ENCODE results near the gene NR1D1. TPM values are rescaled to one million over a fixed set of nuclear protein-coding genes. Genes with fewer than 3 reads are reported as not detected.
"Not testable (repeated sequence)": the region's sequence is repeated elsewhere in the genome, so short reads cannot be mapped to it uniquely, and the experiment has no call there.

NR1D1 gene
- total RNA-seq: 1 to 10 TPM; 6.0 to 6.5 TPM

GRCh38 chr17:40100419-40100668, at the start of gene NR1D1:
Gene NR1D1, minus strand, starts transcription at chr17:40100589. Its CDS starts 495 bp downstream, at chr17:40100094.
- ChIA-PET POLR2A (interaction anchor here (0.6 to 8.2 kb wide), 10 partner anchors 10 to 185 kb away, joined by 3 to 93 read pairs (median 4); partner anchors contain the start of gene MED24), CTCF (interaction anchor here (0.8 to 9.5 kb wide), 8 partner anchors 11 to 91 kb away, joined by 3 to 136 read pairs (median 4); partner anchors contain the start of gene MED24)
- Mint-ChIP-seq H3K4me1 (ENCODE audit: low read depth) (peaks cover 75% of the 10 kb centered on the region), H3K9me3 (no peaks in the 10 kb centered on the region), H3K27me3 (no peaks in the 10 kb centered on the region), H3K4me3 (peak within 1 kb of the TSS; percentile 85), H3K27ac (peak within 1 kb of the TSS; percentile 90), H3K36me3 (ENCODE audit: low read depth) (peaks cover 34% of the 10 kb centered on the region)
- ATAC-seq: no peak
- no peak for DNase-seq
- intact Hi-C loops (cut with micrococcal nuclease): no loop called here
- TF ChIP-seq, protein P1, sequence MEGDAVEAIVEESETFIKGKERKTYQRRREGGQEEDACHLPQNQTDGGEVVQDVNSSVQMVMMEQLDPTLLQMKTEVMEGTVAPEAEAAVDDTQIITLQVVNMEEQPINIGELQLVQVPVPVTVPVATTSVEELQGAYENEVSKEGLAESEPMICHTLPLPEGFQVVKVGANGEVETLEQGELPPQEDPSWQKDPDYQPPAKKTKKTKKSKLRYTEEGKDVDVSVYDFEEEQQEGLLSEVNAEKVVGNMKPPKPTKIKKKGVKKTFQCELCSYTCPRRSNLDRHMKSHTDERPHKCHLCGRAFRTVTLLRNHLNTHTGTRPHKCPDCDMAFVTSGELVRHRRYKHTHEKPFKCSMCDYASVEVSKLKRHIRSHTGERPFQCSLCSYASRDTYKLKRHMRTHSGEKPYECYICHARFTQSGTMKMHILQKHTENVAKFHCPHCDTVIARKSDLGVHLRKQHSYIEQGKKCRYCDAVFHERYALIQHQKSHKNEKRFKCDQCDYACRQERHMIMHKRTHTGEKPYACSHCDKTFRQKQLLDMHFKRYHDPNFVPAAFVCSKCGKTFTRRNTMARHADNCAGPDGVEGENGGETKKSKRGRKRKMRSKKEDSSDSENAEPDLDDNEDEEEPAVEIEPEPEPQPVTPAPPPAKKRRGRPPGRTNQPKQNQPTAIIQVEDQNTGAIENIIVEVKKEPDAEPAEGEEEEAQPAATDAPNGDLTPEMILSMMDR (IDR thresholded peaks at IDR 0.05): no peak

- CTCF ChIA-PET: interaction anchor here (1.5 to 3.7 kb wide), 5 partner anchors 16 to 62 kb away, joined by 3 to 17 read pairs (median 5); no protein-coding TSS in a partner anchor
- no peak for DNase-seq
- H3K27ac Mint-ChIP-seq: peak overlapping the region; percentile 36
- POLR2A ChIA-PET: interaction anchor here (2.2 kb wide), 1 partner anchor 15 kb away, joined by 11 read pairs; no protein-coding TSS in a partner anchor
- H3K9me3 Mint-ChIP-seq: no peaks in the 10 kb centered on the region
- H3K36me3 Mint-ChIP-seq (ENCODE audit: low read depth): peaks cover 46% of the 10 kb centered on the region
- no peak overlapping the region for H3K4me3 Mint-ChIP-seq
- no peaks in the 10 kb centered on the region for H3K27me3 Mint-ChIP-seq
- H3K4me1 Mint-ChIP-seq (ENCODE audit: low read depth): peaks cover 48% of the 10 kb centered on the region
- no peak for ATAC-seq
- TF ChIP-seq, protein P1 (IDR thresholded peaks at IDR 0.05): no peak
- intact Hi-C loops (cut with micrococcal nuclease): no loop called here
Observed at GRCh38 chr17:40148527-40148926, 48.1 kb upstream of the NR1D1 start.

DNA sequence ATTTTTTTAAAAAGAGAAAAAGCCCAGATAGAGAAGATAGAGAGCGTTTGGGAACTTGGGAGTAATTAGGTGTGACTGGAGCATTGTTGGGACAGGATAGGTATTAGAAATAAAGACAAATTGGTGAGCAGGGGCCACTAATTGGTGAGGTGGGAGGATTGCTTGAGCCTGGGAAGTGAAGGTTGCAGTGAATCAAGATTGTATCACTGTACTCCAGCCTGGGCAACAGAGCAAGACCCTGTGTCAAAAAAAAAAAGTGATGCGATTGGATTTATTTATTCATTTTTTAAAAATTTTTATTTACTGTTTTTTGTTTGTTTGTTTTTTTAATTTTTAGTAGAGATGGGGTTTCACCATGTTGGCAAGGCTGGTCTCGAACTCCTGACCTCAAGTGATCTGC, 45.1 kb upstream of the NR1D1 start:
- H3K9me3 Mint-ChIP-seq: no peaks in the 10 kb centered on the region
- DNase-seq: no peak
- ChIA-PET POLR2A (no interaction called here), CTCF (no interaction called here)
- no peak overlapping the region for H3K27ac Mint-ChIP-seq
- TF ChIP-seq, protein P1 (IDR thresholded peaks at IDR 0.05): no peak
- ATAC-seq: no peak
- H3K36me3 Mint-ChIP-seq (ENCODE audit: low read depth): peaks cover 44% of the 10 kb centered on the region
- no peak overlapping the region for H3K4me3 Mint-ChIP-seq
- intact Hi-C loops (cut with micrococcal nuclease): no loop called here
- H3K4me1 Mint-ChIP-seq (ENCODE audit: low read depth): peaks cover 49% of the 10 kb centered on the region
- H3K27me3 Mint-ChIP-seq: no peaks in the 10 kb centered on the region

- ATAC-seq; H3K27ac Mint-ChIP-seq; H3K9me3 Mint-ChIP-seq; H3K27me3 Mint-ChIP-seq; intact Hi-C loops (cut with micrococcal nuclease); H3K4me3 Mint-ChIP-seq; DNase-seq: not testable (repeated sequence)
- Mint-ChIP-seq H3K36me3 (ENCODE audit: low read depth) (peaks cover 33% of the 10 kb centered on the region), H3K4me1 (ENCODE audit: low read depth) (peaks cover 43% of the 10 kb centered on the region)
- POLR2A ChIA-PET: interaction anchor here (1.2 kb wide), 1 partner anchor 45 kb away, joined by 3 read pairs; no protein-coding TSS in a partner anchor
- CTCF ChIA-PET: interaction anchor here (0.9 to 1.8 kb wide), 4 partner anchors 8 to 49 kb away, joined by 3 to 5 read pairs (median 4); no protein-coding TSS in a partner anchor
Observed at GRCh38 chr17:40143166-40143565, 42.8 kb upstream of the NR1D1 start.

DNA sequence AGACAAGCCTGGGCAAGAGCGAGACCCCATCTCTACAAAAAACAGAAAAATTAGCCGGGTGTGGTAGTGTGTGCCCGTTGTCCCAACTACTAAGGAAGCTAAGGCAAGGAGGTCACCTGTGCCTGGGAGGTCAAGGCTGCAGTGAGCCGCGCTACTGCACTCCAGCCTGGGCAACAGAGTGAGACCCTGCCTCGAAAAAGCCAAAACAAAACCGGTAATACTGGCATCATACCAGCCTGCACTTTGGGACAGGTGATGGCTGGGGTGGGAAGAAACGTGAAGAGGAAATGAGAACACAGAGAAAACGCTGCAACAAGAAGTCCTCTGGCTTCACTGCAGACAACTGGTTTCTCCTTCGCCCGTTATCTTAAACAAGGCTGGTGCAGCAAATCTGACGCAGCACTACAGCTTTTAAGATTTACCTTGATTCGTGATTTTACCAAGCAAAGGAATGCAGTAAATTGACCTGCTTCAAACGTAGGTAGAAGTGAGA, 39.2 kb upstream of the NR1D1 start:
- POLR2A ChIA-PET: interaction anchor here (0.6 to 4.9 kb wide), 15 partner anchors 12 to 239 kb away, joined by 3 to 50 read pairs (median 4); partner anchors contain the start of genes CDC6, MSL1 and WIPF2
- H3K9me3 Mint-ChIP-seq: no peaks in the 10 kb centered on the region
- no peaks in the 10 kb centered on the region for H3K27me3 Mint-ChIP-seq
- DNase-seq (no peak), ATAC-seq (peak; percentile 5)
- peaks cover 40% of the 10 kb centered on the region for H3K36me3 Mint-ChIP-seq (ENCODE audit: low read depth)
- peaks cover 39% of the 10 kb centered on the region for H3K4me1 Mint-ChIP-seq (ENCODE audit: low read depth)
- H3K27ac Mint-ChIP-seq: peak overlapping the region; percentile 97
- intact Hi-C loops (cut with micrococcal nuclease): no loop called here
- peak overlapping the region; percentile 81 for H3K4me3 Mint-ChIP-seq
- CTCF ChIA-PET: interaction anchor here (1.0 to 5.4 kb wide), 8 partner anchors 13 to 113 kb away, joined by 3 to 37 read pairs (median 5); no protein-coding TSS in a partner anchor
- TF ChIP-seq, protein P1 (IDR thresholded peaks at IDR 0.05): no peak
